ENCODE data around the gene SLC5A6.
A peak's percentile ranks its signal among the peaks of the same experiment; 100 is the strongest.

SLC5A6 gene

DNA sequence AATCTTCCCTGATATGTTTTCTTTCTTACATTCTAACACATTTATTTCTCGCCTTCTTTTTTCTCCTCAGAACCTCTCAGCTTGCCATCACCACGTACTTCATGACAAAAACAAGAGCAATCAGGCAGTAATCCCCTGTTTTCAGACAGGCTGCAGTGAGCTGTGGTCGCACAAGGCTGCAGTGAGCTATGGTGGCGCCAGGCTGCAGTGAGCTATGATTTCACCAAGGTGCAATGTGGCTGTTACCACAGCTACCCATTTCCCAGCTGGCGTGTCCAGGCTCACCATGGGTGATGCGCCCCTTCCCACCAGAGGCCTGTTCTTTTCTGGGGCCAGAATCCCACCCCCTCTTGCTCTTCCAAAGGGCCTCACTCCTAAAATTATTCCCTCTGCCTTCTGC is 37.4 kb downstream of the SLC5A6 start:
- Histone ChIP-seq H4K91ac (ENCODE audit: low read depth, low read length) (no peak overlapping the region), H2BK5ac (ENCODE audit: low read depth, low read length, poor library complexity) (no peak overlapping the region), H3K79me1 (ENCODE audit: low read length) (no peaks in the 10 kb centered on the region), H3K27ac (ENCODE audit: low read depth, low read length) (no peak overlapping the region), H4K8ac (ENCODE audit: low read depth, low read length) (no peak overlapping the region), H3K79me2 (ENCODE audit: control insufficient read depth, insufficient read depth, low read length, poor library complexity) (no peaks in the 10 kb centered on the region), H3K4me1 (ENCODE audit: control insufficient read depth in 1 of 2, insufficient read depth in 2 of 2, low read length in 2 of 2) (no peaks in the 10 kb centered on the region), H3K27me3 (ENCODE audit: insufficient read depth, low read length) (no peaks in the 10 kb centered on the region), H2AK5ac (ENCODE audit: low read length) (no peak overlapping the region), H3K9me3 (ENCODE audit: insufficient read depth, low read depth, low read length) (no peaks in the 10 kb centered on the region), H2AFZ (ENCODE audit: insufficient read depth, low read length, poor library complexity) (no peak overlapping the region), H4K12ac (ENCODE audit: low read depth, low read length) (no peak overlapping the region), H3K4ac (ENCODE audit: low read depth, low read length) (no peak overlapping the region), H3K4me3 (ENCODE audit: low read depth, low read length) (peak overlapping the region; percentile 47), H2BK120ac (ENCODE audit: insufficient read depth, low read length, poor library complexity) (no peak overlapping the region), H2BK12ac (ENCODE audit: low read length) (no peak overlapping the region), H3K18ac (ENCODE audit: low read length) (no peak overlapping the region), H3K14ac (ENCODE audit: low read length) (no peak overlapping the region), H3K36me3 (ENCODE audit: control insufficient read depth in 1 of 2, insufficient read depth in 2 of 2, low read length in 2 of 2) (no peaks in the 10 kb centered on the region), H3K9ac (ENCODE audit: low read length) (no peak overlapping the region), H3K4me2 (ENCODE audit: low read length) (no peak overlapping the region), H3K23ac (ENCODE audit: low read length) (no peak overlapping the region)
- DNase-seq, result no peak
- 100% methylated on average over 2 of the region's 6 CpGs for WGBS (ENCODE audit: extremely low coverage, insufficient coverage, insufficient read length)

DNA sequence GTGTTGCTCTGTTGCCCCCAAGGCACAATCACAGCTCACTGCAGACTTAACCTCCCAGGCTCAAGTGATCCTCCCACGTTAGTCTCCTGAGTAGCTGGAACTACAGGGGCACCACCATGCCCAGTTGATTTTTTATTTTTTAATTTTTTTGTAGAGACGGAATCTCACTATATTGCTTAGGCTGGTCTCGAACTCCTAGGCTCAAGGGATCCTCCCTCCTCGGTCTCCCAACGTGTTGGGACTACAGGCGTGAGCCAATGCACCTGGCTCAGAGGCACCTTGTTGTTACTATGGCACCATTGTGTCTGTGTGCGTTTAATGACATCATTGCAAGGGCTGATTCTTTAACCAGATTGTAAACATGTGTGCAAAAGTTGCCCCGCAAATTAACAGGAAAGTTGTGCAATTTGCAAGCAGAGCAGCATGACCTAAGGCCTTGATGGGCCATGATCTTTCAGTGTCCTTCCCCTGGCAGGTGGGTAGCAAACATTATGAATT is 40.7 kb downstream of the SLC5A6 start:
- H3K4ac ChIP-seq (ENCODE audit: low read depth, low read length), result no peak overlapping the region
- H3K23ac ChIP-seq (ENCODE audit: low read length), result no peak overlapping the region
- H3K9me3 ChIP-seq (ENCODE audit: insufficient read depth, low read depth, low read length), result no peaks in the 10 kb centered on the region
- H3K27ac ChIP-seq (ENCODE audit: low read depth, low read length), result no peak overlapping the region
- no peak overlapping the region for H3K4me2 ChIP-seq (ENCODE audit: low read length)
- H2AFZ ChIP-seq (ENCODE audit: insufficient read depth, low read length, poor library complexity), result no peak overlapping the region
- no peaks in the 10 kb centered on the region for H3K36me3 ChIP-seq (ENCODE audit: control insufficient read depth in 1 of 2, insufficient read depth in 2 of 2, low read length in 2 of 2)
- H3K79me2 ChIP-seq (ENCODE audit: control insufficient read depth, insufficient read depth, low read length, poor library complexity), result no peaks in the 10 kb centered on the region
- H4K8ac ChIP-seq (ENCODE audit: low read depth, low read length), result no peak overlapping the region
- no peaks in the 10 kb centered on the region for H3K4me1 ChIP-seq (ENCODE audit: control insufficient read depth in 1 of 2, insufficient read depth in 2 of 2, low read length in 2 of 2)
- H4K12ac ChIP-seq (ENCODE audit: low read depth, low read length), result no peak overlapping the region
- H3K27me3 ChIP-seq (ENCODE audit: insufficient read depth, low read length), result no peaks in the 10 kb centered on the region
- peak; percentile 43 to 64 for DNase-seq
- H4K91ac ChIP-seq (ENCODE audit: low read depth, low read length), result no peak overlapping the region
- no peak overlapping the region for H3K18ac ChIP-seq (ENCODE audit: low read length)
- no CpG with 5 or more reads among the region's 8 CpGs for WGBS (ENCODE audit: extremely low coverage, insufficient coverage, insufficient read length)
- H3K14ac ChIP-seq (ENCODE audit: low read length), result no peak overlapping the region
- no peak overlapping the region for H3K4me3 ChIP-seq (ENCODE audit: low read depth, low read length)
- H2BK5ac ChIP-seq (ENCODE audit: low read depth, low read length, poor library complexity), result no peak overlapping the region
- H3K9ac ChIP-seq (ENCODE audit: low read length), result no peak overlapping the region
- no peaks in the 10 kb centered on the region for H3K79me1 ChIP-seq (ENCODE audit: low read length)
- no peak overlapping the region for H2BK120ac ChIP-seq (ENCODE audit: insufficient read depth, low read length, poor library complexity)
- no peak overlapping the region for H2BK12ac ChIP-seq (ENCODE audit: low read length)
- H2AK5ac ChIP-seq (ENCODE audit: low read length), result no peak overlapping the region

DNA sequence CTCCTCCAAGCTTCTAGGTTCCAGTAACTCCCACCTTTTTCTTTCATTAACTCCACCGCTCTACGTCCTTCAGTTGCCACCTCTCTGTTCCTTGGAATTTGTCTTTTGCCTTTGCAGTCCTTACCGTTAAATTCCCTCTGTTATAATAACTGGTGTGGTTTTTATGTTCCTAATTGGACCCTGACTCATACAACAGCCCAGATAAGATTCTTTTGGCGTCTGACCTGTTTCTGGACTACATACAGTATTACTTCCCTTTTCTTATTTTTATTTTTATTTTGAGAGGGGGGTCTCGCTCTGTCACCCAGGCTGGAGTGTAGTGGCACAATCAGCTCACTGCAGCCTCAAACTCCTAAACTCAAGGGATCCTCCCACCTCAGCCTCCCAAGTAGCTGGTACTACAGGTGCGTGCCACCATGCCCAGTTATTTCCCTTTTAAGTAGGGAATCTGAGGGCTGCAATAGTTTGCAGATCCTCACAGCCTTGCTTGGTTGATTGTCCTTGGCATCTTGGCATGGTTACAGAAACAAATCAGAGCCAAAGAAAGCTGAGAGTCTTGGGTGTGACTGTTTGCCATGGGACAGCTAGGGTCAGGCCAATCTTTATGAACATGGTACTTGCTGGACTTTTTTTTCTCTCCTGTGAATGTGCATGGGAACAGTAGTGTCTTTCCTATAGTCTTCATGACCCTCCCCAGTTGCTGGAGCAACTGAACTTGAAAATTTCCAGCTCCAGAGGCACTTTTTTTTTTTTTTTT is 41.3 kb downstream of the SLC5A6 start:
- Histone ChIP-seq H3K9ac (ENCODE audit: low read length) (no peak overlapping the region), H3K36me3 (ENCODE audit: control insufficient read depth in 1 of 2, insufficient read depth in 2 of 2, low read length in 2 of 2) (no peaks in the 10 kb centered on the region), H4K12ac (ENCODE audit: low read depth, low read length) (no peak overlapping the region), H3K79me2 (ENCODE audit: control insufficient read depth, insufficient read depth, low read length, poor library complexity) (no peaks in the 10 kb centered on the region), H4K91ac (ENCODE audit: low read depth, low read length) (no peak overlapping the region), H3K4me2 (ENCODE audit: low read length) (no peak overlapping the region), H3K27ac (ENCODE audit: low read depth, low read length) (no peak overlapping the region), H2BK5ac (ENCODE audit: low read depth, low read length, poor library complexity) (no peak overlapping the region), H3K79me1 (ENCODE audit: low read length) (no peaks in the 10 kb centered on the region), H3K27me3 (ENCODE audit: insufficient read depth, low read length) (no peaks in the 10 kb centered on the region), H3K23ac (ENCODE audit: low read length) (no peak overlapping the region), H3K14ac (ENCODE audit: low read length) (no peak overlapping the region), H4K8ac (ENCODE audit: low read depth, low read length) (no peak overlapping the region), H3K9me3 (ENCODE audit: insufficient read depth, low read depth, low read length) (no peaks in the 10 kb centered on the region), H3K4ac (ENCODE audit: low read depth, low read length) (no peak overlapping the region), H2BK120ac (ENCODE audit: insufficient read depth, low read length, poor library complexity) (no peak overlapping the region), H3K18ac (ENCODE audit: low read length) (no peak overlapping the region), H2BK12ac (ENCODE audit: low read length) (no peak overlapping the region), H3K4me3 (ENCODE audit: low read depth, low read length) (no peak overlapping the region), H2AK5ac (ENCODE audit: low read length) (no peak overlapping the region), H3K4me1 (ENCODE audit: control insufficient read depth in 1 of 2, insufficient read depth in 2 of 2, low read length in 2 of 2) (no peaks in the 10 kb centered on the region), H2AFZ (ENCODE audit: insufficient read depth, low read length, poor library complexity) (no peak overlapping the region)
- no CpG with 5 or more reads among the region's 6 CpGs for WGBS (ENCODE audit: extremely low coverage, insufficient coverage, insufficient read length)
- peak in 1 of 2 donors; percentile 25 for DNase-seq

DNA sequence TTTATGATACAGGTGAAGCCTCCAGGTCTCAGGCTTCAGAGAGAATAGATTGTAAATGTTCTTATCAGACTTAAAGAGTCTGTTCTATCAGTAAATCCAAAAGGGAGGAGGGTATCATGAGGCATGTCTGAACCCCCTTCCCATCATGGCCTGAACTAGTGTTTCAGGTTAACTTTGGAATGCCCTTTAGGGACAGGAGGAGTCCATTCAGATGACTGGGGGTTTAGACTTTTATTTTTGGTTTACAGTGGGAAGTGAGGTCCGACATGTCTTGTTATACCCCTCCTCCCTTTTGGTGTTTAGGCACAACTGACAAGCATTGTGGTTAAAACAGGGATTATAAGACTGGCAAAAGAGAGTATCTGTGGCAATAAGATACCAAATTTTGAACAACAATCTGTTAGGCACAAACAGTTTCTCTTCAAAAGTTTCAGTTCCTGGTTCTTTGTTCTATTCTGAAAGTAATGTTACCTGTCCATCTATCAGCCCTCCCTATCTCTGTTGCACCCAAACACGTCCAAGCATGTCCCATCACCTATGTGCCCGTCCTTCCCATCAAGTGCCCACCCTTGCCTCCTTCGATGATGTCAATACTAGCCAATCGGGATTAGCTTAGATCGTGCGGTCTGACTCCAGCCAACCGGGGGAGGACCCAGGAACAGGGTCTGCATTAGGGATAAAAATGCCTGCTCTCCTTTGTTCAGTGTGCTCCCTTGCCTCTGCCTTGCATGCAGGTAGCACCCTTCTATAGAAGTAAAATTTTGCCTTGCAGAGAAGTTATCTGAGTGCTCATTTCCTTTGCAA is 46.9 kb downstream of the SLC5A6 start:
- Histone ChIP-seq H3K79me2 (ENCODE audit: control insufficient read depth, insufficient read depth, low read length, poor library complexity) (no peaks in the 10 kb centered on the region), H4K8ac (ENCODE audit: low read depth, low read length) (no peak overlapping the region), H3K4me3 (ENCODE audit: low read depth, low read length) (no peak overlapping the region), H4K91ac (ENCODE audit: low read depth, low read length) (no peak overlapping the region), H2BK5ac (ENCODE audit: low read depth, low read length, poor library complexity) (no peak overlapping the region), H3K27me3 (ENCODE audit: insufficient read depth, low read length) (no peaks in the 10 kb centered on the region), H2AK5ac (ENCODE audit: low read length) (no peak overlapping the region), H3K18ac (ENCODE audit: low read length) (no peak overlapping the region), H2BK12ac (ENCODE audit: low read length) (no peak overlapping the region), H3K4ac (ENCODE audit: low read depth, low read length) (no peak overlapping the region), H4K12ac (ENCODE audit: low read depth, low read length) (no peak overlapping the region), H3K14ac (ENCODE audit: low read length) (no peak overlapping the region), H3K27ac (ENCODE audit: low read depth, low read length) (no peak overlapping the region), H3K36me3 (ENCODE audit: control insufficient read depth in 1 of 2, insufficient read depth in 2 of 2, low read length in 2 of 2) (no peaks in the 10 kb centered on the region), H3K9me3 (ENCODE audit: insufficient read depth, low read depth, low read length) (no peaks in the 10 kb centered on the region), H3K23ac (ENCODE audit: low read length) (no peak overlapping the region), H3K4me2 (ENCODE audit: low read length) (no peak overlapping the region), H2AFZ (ENCODE audit: insufficient read depth, low read length, poor library complexity) (no peak overlapping the region), H3K79me1 (ENCODE audit: low read length) (no peaks in the 10 kb centered on the region), H2BK120ac (ENCODE audit: insufficient read depth, low read length, poor library complexity) (no peak overlapping the region), H3K4me1 (ENCODE audit: control insufficient read depth in 1 of 2, insufficient read depth in 2 of 2, low read length in 2 of 2) (no peaks in the 10 kb centered on the region), H3K9ac (ENCODE audit: low read length) (no peak overlapping the region)
- no peak for DNase-seq
- no CpG with 5 or more reads among the region's 8 CpGs for WGBS (ENCODE audit: extremely low coverage, insufficient coverage, insufficient read length)
